Prostate gland (tissue), 2 donors: ENCODE results near the gene HPS1. TPM values are rescaled to one million over a fixed set of nuclear protein-coding genes. Genes with fewer than 3 reads are reported as not detected.

Source experiments
- DNase-seq: peaks from one replicate; pipeline ENCODE4 v3.0.0-alpha.2; 2019; ENCODE audit warnings: low spot score
- H3K27ac ChIP-seq, 2 donors: fragments of 200-600 bp; sonication (generic); 2 replicates each; pipeline ENCODE4 v1.5.1; 2017 to 2019
- H3K27me3 ChIP-seq: fragments of 200-600 bp; sonication (generic); replicated peaks from 2 replicates; pipeline ENCODE4 v1.5.1; 2019; ENCODE audit not compliant: insufficient read depth
- H3K36me3 ChIP-seq, 2 donors: fragments of 200-600 bp; sonication (generic); 1 replicate in 1 of 2; 2 replicates in 1 of 2; pipeline versions ENCODE4 v1.5.1 to v1.8.1; 2017 to 2019
- H3K4me1 ChIP-seq: fragments of 200-600 bp; sonication (generic); replicated peaks from 2 replicates; pipeline ENCODE4 v1.5.1; 2019
- H3K4me3 ChIP-seq, 2 donors: fragments of 200-600 bp; sonication (generic); 2 replicates each; pipeline ENCODE4 v1.5.1; 2017 to 2019
- H3K9me3 ChIP-seq: fragments of 200-600 bp; sonication (generic); 2 replicates; pipeline ENCODE4 v1.5.1; 2017
- POLR2A ChIP-seq: fragments of 450-650 bp; IDR thresholded peaks from one replicate; pipeline ENCODE4 v1.6.1; 2016; ENCODE audit warnings: antibody characterized with exemption, mild to moderate bottlenecking
- POLR2AphosphoS5 ChIP-seq: sonication (generic); formaldehyde crosslinking; IDR thresholded peaks from one replicate; pipeline ENCODE4 v1.6.1; 2017; ENCODE audit warnings: antibody characterized with exemption
- WGBS: methylation state at CpG from one replicate; pipeline ENCODE4 v1.1.5; 2018; 5-methylcytosine and 5-hydroxymethylcytosine counted together
- intact Hi-C: fragments of 100-400 bp; cut with DNase I; formaldehyde crosslinking; loops from one replicate; pipeline ENCODE4 v1.14.2; 2022
- total RNA-seq, 2 donors: library from RNA; depleted of rRNA; stranded (reverse); fragments of >200 nt; gene quantifications; one replicate each; pipeline ENCODE4 v1.1.0, GENCODE V29; 2016
- TF ChIP-seq, protein P1 (sequence below), 4 experiments: fragments of 200-600 bp in 2 of 4; fragments of 450-650 bp in 2 of 4; sonication (generic) in 2 of 4; IDR thresholded peaks; 1 replicate in 3 of 4; 2 replicates in 1 of 4; pipeline ENCODE4 v1.5.1; 2016 to 2019; ENCODE audit warnings: antibody characterized with exemption in 4 of 4, mild to moderate bottlenecking in 2 of 4, moderate library complexity in 2 of 4

HPS1 gene
- total RNA-seq, 2 donors from 2014 or later = 59.9 to 93.6 TPM

DNA sequence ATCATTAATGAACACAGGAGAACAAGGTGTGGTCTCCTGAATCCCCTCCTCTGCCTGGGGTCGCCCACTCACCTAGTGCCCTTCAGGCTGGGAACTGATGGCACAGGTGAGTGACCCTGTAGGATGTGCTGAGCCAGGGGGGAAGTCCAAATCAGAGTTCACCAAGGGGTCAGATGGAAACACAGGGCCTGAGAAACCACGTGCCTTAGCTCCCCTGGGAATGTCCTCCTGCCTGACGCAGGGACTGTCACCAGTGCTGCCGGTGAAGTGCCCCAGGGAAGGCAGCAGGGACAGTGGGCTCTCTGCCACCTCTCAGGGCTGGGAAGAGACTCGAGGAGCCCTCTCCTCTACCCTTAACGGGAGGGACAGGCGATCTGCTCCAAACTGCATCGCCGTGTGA is 25.9 kb downstream of the HPS1 start:
- TF ChIP-seq POLR2AphosphoS5 (no peak), POLR2A (no peak)
- TF ChIP-seq, protein P1, sequence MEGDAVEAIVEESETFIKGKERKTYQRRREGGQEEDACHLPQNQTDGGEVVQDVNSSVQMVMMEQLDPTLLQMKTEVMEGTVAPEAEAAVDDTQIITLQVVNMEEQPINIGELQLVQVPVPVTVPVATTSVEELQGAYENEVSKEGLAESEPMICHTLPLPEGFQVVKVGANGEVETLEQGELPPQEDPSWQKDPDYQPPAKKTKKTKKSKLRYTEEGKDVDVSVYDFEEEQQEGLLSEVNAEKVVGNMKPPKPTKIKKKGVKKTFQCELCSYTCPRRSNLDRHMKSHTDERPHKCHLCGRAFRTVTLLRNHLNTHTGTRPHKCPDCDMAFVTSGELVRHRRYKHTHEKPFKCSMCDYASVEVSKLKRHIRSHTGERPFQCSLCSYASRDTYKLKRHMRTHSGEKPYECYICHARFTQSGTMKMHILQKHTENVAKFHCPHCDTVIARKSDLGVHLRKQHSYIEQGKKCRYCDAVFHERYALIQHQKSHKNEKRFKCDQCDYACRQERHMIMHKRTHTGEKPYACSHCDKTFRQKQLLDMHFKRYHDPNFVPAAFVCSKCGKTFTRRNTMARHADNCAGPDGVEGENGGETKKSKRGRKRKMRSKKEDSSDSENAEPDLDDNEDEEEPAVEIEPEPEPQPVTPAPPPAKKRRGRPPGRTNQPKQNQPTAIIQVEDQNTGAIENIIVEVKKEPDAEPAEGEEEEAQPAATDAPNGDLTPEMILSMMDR (IDR thresholded peaks at IDR 0.05) = no peak
- H3K4me1 ChIP-seq = no peaks in the 10 kb centered on the region
- H3K36me3 ChIP-seq = no peaks in the 10 kb centered on the region
- no peak overlapping the region for H3K27ac ChIP-seq
- no peak for DNase-seq
- H3K9me3 ChIP-seq = no peaks in the 10 kb centered on the region
- 74% methylated on average over 9 of the region's 9 CpGs for WGBS
- no peak overlapping the region for H3K4me3 ChIP-seq
- H3K27me3 ChIP-seq = no peaks in the 10 kb centered on the region
- intact Hi-C loops = no loop called here

GRCh38 chr10:98419469-98420261 is 27.1 kb downstream of the HPS1 start:
- 92% methylated on average over 17 of the region's 17 CpGs for WGBS
- H3K4me1 ChIP-seq = no peaks in the 10 kb centered on the region
- no peaks in the 10 kb centered on the region for H3K9me3 ChIP-seq
- intact Hi-C loops = no loop called here
- no peak overlapping the region for H3K27ac ChIP-seq
- no peaks in the 10 kb centered on the region for H3K27me3 ChIP-seq
- DNase-seq = no peak
- no peaks in the 10 kb centered on the region for H3K36me3 ChIP-seq
- no peak for TF ChIP-seq POLR2A
- no peak for TF ChIP-seq POLR2AphosphoS5
- TF ChIP-seq, protein P1 (IDR thresholded peaks at IDR 0.05) = no peak
- H3K4me3 ChIP-seq = no peak overlapping the region

- TF ChIP-seq, protein P1 (IDR thresholded peaks at IDR 0.05) = no peak
- TF ChIP-seq POLR2AphosphoS5 (no peak), POLR2A (no peak)
- H3K4me1 ChIP-seq = no peaks in the 10 kb centered on the region
- H3K4me3 ChIP-seq = no peak overlapping the region
- no peaks in the 10 kb centered on the region for H3K9me3 ChIP-seq
- no peaks in the 10 kb centered on the region for H3K36me3 ChIP-seq
- no peaks in the 10 kb centered on the region for H3K27me3 ChIP-seq
- no peak for DNase-seq
- 90% methylated on average over 18 of the region's 18 CpGs for WGBS
- no peak overlapping the region for H3K27ac ChIP-seq
- intact Hi-C loops = no loop called here
Observed at GRCh38 chr10:98418665-98419468, 27.9 kb downstream of the HPS1 start.

GRCh38 chr10:98417973-98418664 is 28.6 kb downstream of the HPS1 start:
- Histone ChIP-seq H3K9me3 (no peaks in the 10 kb centered on the region), H3K27me3 (no peaks in the 10 kb centered on the region), H3K4me1 (no peaks in the 10 kb centered on the region), H3K4me3 (no peak overlapping the region), H3K36me3 (no peaks in the 10 kb centered on the region), H3K27ac (no peak overlapping the region)
- TF ChIP-seq, protein P1 (IDR thresholded peaks at IDR 0.05) = no peak
- TF ChIP-seq POLR2AphosphoS5 = no peak
- TF ChIP-seq POLR2A = no peak
- intact Hi-C loops = no loop called here
- DNase-seq = no peak
- 91% methylated on average over 21 of the region's 21 CpGs for WGBS
